Neuronal stem cell (in vitro differentiated cells): Measurements from ENCODE around the gene JPH2.

Source experiments
- DNase-seq: peaks from one replicate; pipeline ENCODE4 v3.0.0-alpha.2; 2013; ENCODE audit warnings: low spot score
- H2AFZ ChIP-seq: one replicate; pipeline ENCODE4 v1.6.1; 2013; ENCODE audit warnings: mild to moderate bottlenecking, low read length, inconsistent platforms
- H2AK5ac ChIP-seq: 2 replicates; pipeline ENCODE4 v1.6.1; 2013; ENCODE audit warnings: low read depth, mild to moderate bottlenecking, inconsistent platforms, low read length, moderate library complexity, mixed read lengths
- H2BK120ac ChIP-seq: 2 replicates; pipeline ENCODE4 v1.6.1; 2013; ENCODE audit warnings: low read depth, mild to moderate bottlenecking, inconsistent platforms, low read length, moderate library complexity, mixed read lengths
- H2BK12ac ChIP-seq: one replicate; pipeline ENCODE4 v1.6.1; 2013; ENCODE audit warnings: low read length, inconsistent platforms
- H2BK15ac ChIP-seq: 2 replicates; pipeline ENCODE4 v1.6.1; 2013; ENCODE audit warnings: mild to moderate bottlenecking, low read length, inconsistent platforms, mixed read lengths
- H2BK5ac ChIP-seq: one replicate; pipeline ENCODE4 v1.6.1; 2013; ENCODE audit warnings: inconsistent platforms, mild to moderate bottlenecking, low read length, moderate library complexity
- H3K14ac ChIP-seq: one replicate; pipeline ENCODE4 v1.6.1; 2013; ENCODE audit warnings: low read length, inconsistent platforms
- H3K18ac ChIP-seq: 2 replicates; pipeline ENCODE4 v1.6.1; 2013; ENCODE audit warnings: low read length, inconsistent platforms
- H3K23ac ChIP-seq: 2 replicates; pipeline ENCODE4 v1.6.1; 2013; ENCODE audit warnings: low read depth, mild to moderate bottlenecking, mixed read lengths, low read length, inconsistent platforms; ENCODE audit not compliant: poor library complexity
- H3K27ac ChIP-seq: replicated peaks from 3 replicates; pipeline ENCODE4 v1.5.1; 2013; ENCODE audit warnings: low read length, inconsistent platforms
- H3K27me3 ChIP-seq, 3 experiments: 2 replicates each; pipeline ENCODE4 v1.6.1; 2013; ENCODE audit warnings: low read length in 3 of 3, mild to moderate bottlenecking in 2 of 3, inconsistent platforms in 1 of 3, low read depth in 1 of 3, mixed read lengths in 1 of 3, moderate library complexity in 1 of 3; ENCODE audit not compliant: control insufficient read depth in 3 of 3, insufficient read depth in 3 of 3
- H3K36me3 ChIP-seq, 2 donors: replicated peaks in 1 of 2; 2 replicates each; pipeline ENCODE4 v1.6.1; 2013; ENCODE audit warnings: low read length in 2 of 2; ENCODE audit not compliant: control insufficient read depth in 2 of 2, insufficient read depth in 2 of 2
- H3K4ac ChIP-seq: 2 replicates; pipeline ENCODE4 v1.6.1; 2013; ENCODE audit warnings: inconsistent platforms, mild to moderate bottlenecking, low read length, moderate library complexity
- H3K4me1 ChIP-seq, 2 donors: 1 replicate in 1 of 2; 2 replicates in 1 of 2; pipeline ENCODE4 v1.6.1; 2013; ENCODE audit warnings: low read length in 2 of 2, low read depth in 1 of 2; ENCODE audit not compliant: control insufficient read depth in 2 of 2, insufficient read depth in 1 of 2
- H3K4me2 ChIP-seq: one replicate; pipeline ENCODE4 v1.6.1; 2013; ENCODE audit warnings: mild to moderate bottlenecking, low read length, inconsistent platforms; ENCODE audit not compliant: insufficient read depth, poor library complexity, severe bottlenecking
- H3K4me3 ChIP-seq, 2 donors: 2 replicates each; pipeline ENCODE4 v1.5.1; 2013; ENCODE audit warnings: low read length in 2 of 2, mild to moderate bottlenecking in 2 of 2, inconsistent platforms in 1 of 2, moderate library complexity in 1 of 2
- H3K79me1 ChIP-seq: one replicate; pipeline ENCODE4 v1.6.1; 2013; ENCODE audit warnings: low read depth, mild to moderate bottlenecking, inconsistent platforms, low read length, moderate library complexity
- H3K9ac ChIP-seq: one replicate; pipeline ENCODE4 v1.6.1; 2013; ENCODE audit warnings: mild to moderate bottlenecking, low read depth, low read length, inconsistent platforms; ENCODE audit not compliant: poor library complexity
- H3K9me3 ChIP-seq, 2 donors: replicated peaks in 1 of 2; 2 replicates each; pipeline versions ENCODE3 to v1.6.1; 2013; ENCODE audit warnings: low read length in 2 of 2, mild to moderate bottlenecking in 2 of 2, inconsistent platforms in 1 of 2, low read depth in 1 of 2, mixed read lengths in 1 of 2, moderate library complexity in 1 of 2; ENCODE audit not compliant: control insufficient read depth in 2 of 2, insufficient read depth in 1 of 2
- H4K8ac ChIP-seq: one replicate; pipeline ENCODE4 v1.6.1; 2013; ENCODE audit warnings: low read depth, mild to moderate bottlenecking, inconsistent platforms, low read length, moderate library complexity
- H4K91ac ChIP-seq: one replicate; pipeline ENCODE4 v1.6.1; 2013; ENCODE audit warnings: low read length, low read depth, mild to moderate bottlenecking, inconsistent platforms; ENCODE audit not compliant: poor library complexity
- WGBS, 2 donors: extraction: QIAGEN DNeasy Blood & Tissue Kit; methylation state at CpG; one replicate each; pipeline ENCODE4 v1.1.7; 2013; ENCODE audit warnings: missing lambda C conversion rate in 2 of 2, mixed read lengths in 1 of 2; ENCODE audit not compliant: insufficient read length in 2 of 2, insufficient replicate concordance in 1 of 2; ENCODE audit errors: extremely low coverage in 2 of 2; 5-methylcytosine and 5-hydroxymethylcytosine counted together

Gene JPH2

GRCh38 chr20:44172572-44172950 is 14.4 kb downstream of the JPH2 start:
- Histone ChIP-seq H3K18ac (no peak overlapping the region), H2BK120ac (no peak overlapping the region), H2BK12ac (no peak overlapping the region), H2BK15ac (no peak overlapping the region), H3K36me3 (no peaks in the 10 kb centered on the region), H3K9me3 (no peaks in the 10 kb centered on the region), H3K14ac (no peak overlapping the region), H3K4ac (no peak overlapping the region), H3K4me1 (no peaks in the 10 kb centered on the region), H3K79me1 (no peaks in the 10 kb centered on the region), H3K4me3 (no peak overlapping the region), H2BK5ac (no peak overlapping the region), H3K27me3 (peaks cover 0 to 22% (median 0%) of the 10 kb centered on the region in 3 experiments), H4K91ac (no peak overlapping the region), H2AK5ac (no peak overlapping the region), H3K27ac (no peak overlapping the region), H3K9ac (no peak overlapping the region), H3K4me2 (no peak overlapping the region), H2AFZ (no peak overlapping the region), H4K8ac (no peak overlapping the region), H3K23ac (no peak overlapping the region)
- DNase-seq = no peak
- WGBS, 2 donors = no CpG with 5 or more reads among the region's 2 CpGs

- Histone ChIP-seq H4K8ac (no peak overlapping the region), H3K4me3 (no peak overlapping the region), H2AFZ (no peak overlapping the region), H2BK5ac (no peak overlapping the region), H2BK12ac (no peak overlapping the region), H3K9me3 (no peaks in the 10 kb centered on the region), H3K23ac (no peak overlapping the region), H2AK5ac (no peak overlapping the region), H3K4me2 (no peak overlapping the region), H3K4ac (no peak overlapping the region), H3K79me1 (no peaks in the 10 kb centered on the region), H2BK15ac (no peak overlapping the region), H3K18ac (no peak overlapping the region), H3K14ac (no peak overlapping the region), H3K36me3 (no peaks in the 10 kb centered on the region), H2BK120ac (no peak overlapping the region), H4K91ac (no peak overlapping the region), H3K27me3 (peaks cover 0 to 21% (median 0%) of the 10 kb centered on the region in 3 experiments), H3K4me1 (peaks cover 0 to under 1% of the 10 kb centered on the region in 2 donors), H3K9ac (no peak overlapping the region), H3K27ac (no peak overlapping the region)
- DNase-seq = no peak
- no CpG with 5 or more reads among the region's 6 CpGs for WGBS, 2 donors
These were observed 15.0 kb downstream of the JPH2 start for GRCh38 chr20:44171775-44172571.

- Histone ChIP-seq H2BK5ac (peak overlapping the region; percentile 67), H4K8ac (no peak overlapping the region), H3K9ac (no peak overlapping the region), H3K23ac (no peak overlapping the region), H2BK120ac (no peak overlapping the region), H3K18ac (no peak overlapping the region), H3K79me1 (no peaks in the 10 kb centered on the region), H3K4me1 (peaks cover 4 to 7% of the 10 kb centered on the region in 2 donors), H3K9me3 (no peaks in the 10 kb centered on the region), H3K4me3 (no peak overlapping the region), H3K14ac (no peak overlapping the region), H3K27me3 (peaks cover 0 to 22% (median 0%) of the 10 kb centered on the region in 3 experiments), H3K4me2 (no peak overlapping the region), H2BK12ac (no peak overlapping the region), H2AK5ac (no peak overlapping the region), H2AFZ (no peak overlapping the region), H3K27ac (no peak overlapping the region), H3K4ac (no peak overlapping the region), H2BK15ac (no peak overlapping the region), H4K91ac (no peak overlapping the region), H3K36me3 (no peaks in the 10 kb centered on the region)
- no CpG with 5 or more reads among the region's 7 CpGs for WGBS, 2 donors
- no peak for DNase-seq
These were observed 16.1 kb downstream of the JPH2 start for GRCh38 chr20:44170816-44171410.

GRCh38 chr20:44167736-44168135 is 19.3 kb downstream of the JPH2 start:
- Histone ChIP-seq H2AFZ (no peak overlapping the region), H3K4me1 (peaks cover 4 to 10% of the 10 kb centered on the region in 2 donors), H3K27ac (no peak overlapping the region), H2BK5ac (no peak overlapping the region), H3K27me3 (peaks cover 0 to 19% (median 0%) of the 10 kb centered on the region in 3 experiments), H3K79me1 (no peaks in the 10 kb centered on the region), H3K36me3 (no peaks in the 10 kb centered on the region), H3K4me3 (no peak overlapping the region), H3K14ac (no peak overlapping the region), H3K9me3 (peaks cover 0 to 2% of the 10 kb centered on the region in 2 donors), H2BK15ac (no peak overlapping the region), H3K4me2 (no peak overlapping the region), H3K18ac (no peak overlapping the region), H2BK120ac (no peak overlapping the region), H4K8ac (no peak overlapping the region), H3K9ac (no peak overlapping the region), H4K91ac (no peak overlapping the region), H3K23ac (no peak overlapping the region), H3K4ac (no peak overlapping the region), H2BK12ac (no peak overlapping the region), H2AK5ac (no peak overlapping the region)
- no CpG with 5 or more reads among the region's 3 CpGs for WGBS, 2 donors
- DNase-seq = no peak
